Measurements from ENCODE around the gene TEK.

- TF ChIP-seq POLR2A (IDR thresholded peaks at IDR 0.05; ENCODE audit: low read length) (no peak), GATA1 (IDR thresholded peaks at IDR 0.05; ENCODE audit: low read depth, low read length) (no peak)
These were observed 83.4 kb downstream of the TEK start for GRCh38 chr9:27192291-27192960.

Measured in erythroblast (primary cell).